Breast epithelium (tissue), 3 donors: ENCODE data around the gene RITA1.

Source experiments
- POLR2A ChIP-seq: fragments of 450-650 bp; IDR thresholded peaks from one replicate; pipeline ENCODE4 v1.6.1; 2016; ENCODE audit warnings: antibody characterized with exemption, mild to moderate bottlenecking, moderate library complexity
- TF ChIP-seq, protein P1 (sequence below), 3 donors: fragments of 450-650 bp; IDR thresholded peaks; one replicate each; pipeline ENCODE4 v1.5.1; 2016 to 2017; ENCODE audit warnings: antibody characterized with exemption in 3 of 3, mild to moderate bottlenecking in 3 of 3, moderate library complexity in 3 of 3

DNA sequence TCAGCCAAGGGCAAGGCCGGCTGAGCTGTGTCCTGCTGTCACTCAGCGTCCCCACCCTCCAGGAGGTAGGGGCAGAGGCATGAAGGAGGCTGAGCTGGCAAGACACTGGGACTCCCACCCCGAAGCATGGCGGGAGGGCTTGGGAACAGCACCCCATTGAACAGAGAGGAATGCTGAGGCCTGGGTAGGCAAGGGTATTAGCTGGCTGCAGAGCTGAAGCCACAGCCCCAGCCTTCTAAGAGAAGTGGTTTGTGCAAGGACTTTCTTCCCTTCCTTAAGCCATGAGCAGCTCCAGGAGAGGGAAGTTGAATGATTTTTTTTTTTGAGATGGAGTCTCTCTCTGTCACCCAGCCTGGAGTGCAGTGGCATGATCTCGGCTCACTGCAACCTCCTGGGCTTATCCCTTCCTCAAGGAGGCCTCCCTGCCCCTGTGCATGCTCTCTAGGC lies 42.6 kb upstream of the RITA1 start:
- TF ChIP-seq, protein P1, sequence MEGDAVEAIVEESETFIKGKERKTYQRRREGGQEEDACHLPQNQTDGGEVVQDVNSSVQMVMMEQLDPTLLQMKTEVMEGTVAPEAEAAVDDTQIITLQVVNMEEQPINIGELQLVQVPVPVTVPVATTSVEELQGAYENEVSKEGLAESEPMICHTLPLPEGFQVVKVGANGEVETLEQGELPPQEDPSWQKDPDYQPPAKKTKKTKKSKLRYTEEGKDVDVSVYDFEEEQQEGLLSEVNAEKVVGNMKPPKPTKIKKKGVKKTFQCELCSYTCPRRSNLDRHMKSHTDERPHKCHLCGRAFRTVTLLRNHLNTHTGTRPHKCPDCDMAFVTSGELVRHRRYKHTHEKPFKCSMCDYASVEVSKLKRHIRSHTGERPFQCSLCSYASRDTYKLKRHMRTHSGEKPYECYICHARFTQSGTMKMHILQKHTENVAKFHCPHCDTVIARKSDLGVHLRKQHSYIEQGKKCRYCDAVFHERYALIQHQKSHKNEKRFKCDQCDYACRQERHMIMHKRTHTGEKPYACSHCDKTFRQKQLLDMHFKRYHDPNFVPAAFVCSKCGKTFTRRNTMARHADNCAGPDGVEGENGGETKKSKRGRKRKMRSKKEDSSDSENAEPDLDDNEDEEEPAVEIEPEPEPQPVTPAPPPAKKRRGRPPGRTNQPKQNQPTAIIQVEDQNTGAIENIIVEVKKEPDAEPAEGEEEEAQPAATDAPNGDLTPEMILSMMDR (IDR thresholded peaks at IDR 0.05) = no peak
- TF ChIP-seq POLR2A = no peak
